Spinal cord (tissue), 10 donors: ENCODE data around the gene DCTD. TPM values are rescaled to one million over a fixed set of nuclear protein-coding genes. Genes with fewer than 3 reads are reported as not detected.

Experiments used
- DNase-seq, 6 donors: peaks; one replicate each; pipeline versions ENCODE4 v3.0.0 to v3.0.0-alpha.2; 2013 to 2015; ENCODE audit warnings: low spot score in 6 of 6, low read depth in 4 of 6
- H3K27ac ChIP-seq: one replicate; pipeline ENCODE4 v1.5.1; 2013; ENCODE audit warnings: low read depth, low read length, control low read depth
- H3K27me3 ChIP-seq: one replicate; pipeline ENCODE4 v1.6.1; 2013; ENCODE audit warnings: low read length; ENCODE audit not compliant: control insufficient read depth, insufficient read depth
- H3K36me3 ChIP-seq: one replicate; pipeline ENCODE4 v1.6.1; 2013; ENCODE audit warnings: low read length; ENCODE audit not compliant: control insufficient read depth, insufficient read depth
- H3K4me1 ChIP-seq: one replicate; pipeline ENCODE4 v1.6.1; 2013; ENCODE audit warnings: low read length; ENCODE audit not compliant: control insufficient read depth, insufficient read depth
- H3K4me3 ChIP-seq: one replicate; pipeline ENCODE4 v1.5.1; 2013; ENCODE audit warnings: low read depth, low read length, control low read depth
- H3K9me3 ChIP-seq: one replicate; pipeline ENCODE4 v1.6.1; 2013; ENCODE audit warnings: low read length; ENCODE audit not compliant: control insufficient read depth, insufficient read depth
- WGBS: methylation state at CpG from one replicate; pipeline ENCODE4 v1.1.5; 2013; ENCODE audit warnings: missing lambda C conversion rate; ENCODE audit not compliant: insufficient coverage; 5-methylcytosine and 5-hydroxymethylcytosine counted together
- polyA plus RNA-seq, 2 donors: library from polyadenylated mRNA; unstranded; fragments of 120-200 nt; gene quantifications; one replicate each; pipeline ENCODE4 v1.2.1, GENCODE V29; 2013; ENCODE audit not compliant: insufficient read length in 2 of 2
- total RNA-seq, 2 donors: library from RNA; depleted of rRNA in 1 of 2; stranded (reverse); fragments of 120-200 nt in 1 of 2; fragments of >200 nt in 1 of 2; gene quantifications; one replicate each; pipeline versions ENCODE4 v1.2.3 to v1.2.4, GENCODE V29; 2013 to 2014
- donor health status: healthy.

Gene DCTD
- total and polyA plus RNA-seq, 4 donors = 43.4 to 71.8 (median 62.4) TPM

DNA sequence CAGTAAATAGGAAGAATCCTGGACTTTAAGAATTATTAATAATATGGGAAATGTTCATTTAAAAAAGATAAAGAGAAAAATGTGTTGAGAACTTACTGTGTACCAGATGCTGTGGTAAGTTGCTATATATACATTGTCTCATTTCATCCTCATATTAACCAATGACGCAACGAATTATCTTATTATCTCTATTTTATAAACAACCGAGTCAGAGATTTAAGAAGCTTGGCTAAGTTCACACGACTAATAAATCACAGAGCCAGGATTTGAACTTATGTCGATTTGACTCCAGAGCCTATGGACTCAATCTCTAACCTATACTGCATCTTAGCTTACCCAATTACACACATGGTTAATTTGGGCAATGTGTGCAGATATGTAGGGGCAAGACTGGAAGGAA is 15.5 kb upstream of the DCTD start:
- peaks cover 3% of the 10 kb centered on the region for H3K27me3 ChIP-seq
- H3K4me1 ChIP-seq = no peaks in the 10 kb centered on the region
- WGBS = 81% methylated on average over 4 of the region's 5 CpGs
- H3K4me3 ChIP-seq = no peak overlapping the region
- no peak for DNase-seq
- H3K9me3 ChIP-seq = no peaks in the 10 kb centered on the region
- H3K36me3 ChIP-seq = no peaks in the 10 kb centered on the region
- H3K27ac ChIP-seq = no peak overlapping the region

- Histone ChIP-seq H3K36me3 (no peaks in the 10 kb centered on the region), H3K4me1 (no peaks in the 10 kb centered on the region), H3K27me3 (peaks cover 3% of the 10 kb centered on the region), H3K27ac (no peak overlapping the region), H3K9me3 (no peaks in the 10 kb centered on the region), H3K4me3 (no peak overlapping the region)
- no CpG with 5 or more reads among the region's 5 CpGs for WGBS
- no peak for DNase-seq
These were observed 14.6 kb upstream of the DCTD start for GRCh38 chr4:182931691-182932345.

- H3K27ac ChIP-seq = no peak overlapping the region
- DNase-seq = no peak
- H3K4me3 ChIP-seq = no peak overlapping the region
- peaks cover 3% of the 10 kb centered on the region for H3K4me1 ChIP-seq
- H3K27me3 ChIP-seq = peaks cover 3% of the 10 kb centered on the region
- H3K36me3 ChIP-seq = no peaks in the 10 kb centered on the region
- WGBS = no CpG with 5 or more reads among the region's 6 CpGs
- no peaks in the 10 kb centered on the region for H3K9me3 ChIP-seq
These were observed 13.7 kb upstream of the DCTD start for GRCh38 chr4:182930889-182931288.

- no peaks in the 10 kb centered on the region for H3K36me3 ChIP-seq
- no peak overlapping the region for H3K27ac ChIP-seq
- peaks cover 3% of the 10 kb centered on the region for H3K4me1 ChIP-seq
- no peaks in the 10 kb centered on the region for H3K9me3 ChIP-seq
- H3K27me3 ChIP-seq = peaks cover 5% of the 10 kb centered on the region
- H3K4me3 ChIP-seq = no peak overlapping the region
- no peak for DNase-seq
- WGBS = 100% methylated on average over 1 of the region's 3 CpGs
These were observed 12.1 kb upstream of the DCTD start for GRCh38 chr4:182929296-182929695.

DNA sequence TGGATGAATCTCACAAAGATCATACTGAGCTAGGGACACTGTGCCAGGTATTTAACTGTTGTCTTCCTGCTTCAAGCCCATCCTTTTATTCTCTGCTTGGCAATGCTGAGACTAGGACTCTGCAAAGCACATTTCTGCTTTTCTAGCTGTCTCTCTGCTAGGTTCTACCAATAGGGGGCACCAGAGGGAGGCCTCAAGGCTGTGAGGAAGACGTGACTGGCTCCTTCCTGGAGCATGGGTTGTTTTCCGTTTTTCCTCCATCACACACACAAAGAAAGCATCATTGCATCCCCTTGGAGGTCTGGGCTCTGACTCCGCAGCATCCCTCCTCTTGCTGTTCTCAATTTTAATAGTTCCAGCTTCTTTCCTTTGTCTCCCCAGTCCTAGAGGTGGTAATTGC is 10.9 kb upstream of the DCTD start:
- no peaks in the 10 kb centered on the region for H3K36me3 ChIP-seq
- no peak for DNase-seq
- no peaks in the 10 kb centered on the region for H3K9me3 ChIP-seq
- no peak overlapping the region for H3K27ac ChIP-seq
- peaks cover 5% of the 10 kb centered on the region for H3K27me3 ChIP-seq
- peaks cover 3% of the 10 kb centered on the region for H3K4me1 ChIP-seq
- H3K4me3 ChIP-seq = no peak overlapping the region
- WGBS = 60% methylated on average over 1 of the region's 3 CpGs

GRCh38 chr4:182927505-182927904 is 10.3 kb upstream of the DCTD start:
- Histone ChIP-seq H3K27ac (no peak overlapping the region), H3K36me3 (no peaks in the 10 kb centered on the region), H3K4me3 (no peak overlapping the region), H3K4me1 (peaks cover 3% of the 10 kb centered on the region), H3K27me3 (peaks cover 5% of the 10 kb centered on the region), H3K9me3 (no peaks in the 10 kb centered on the region)
- DNase-seq = no peak
- WGBS = 100% methylated on average over 1 of the region's 3 CpGs

DNA sequence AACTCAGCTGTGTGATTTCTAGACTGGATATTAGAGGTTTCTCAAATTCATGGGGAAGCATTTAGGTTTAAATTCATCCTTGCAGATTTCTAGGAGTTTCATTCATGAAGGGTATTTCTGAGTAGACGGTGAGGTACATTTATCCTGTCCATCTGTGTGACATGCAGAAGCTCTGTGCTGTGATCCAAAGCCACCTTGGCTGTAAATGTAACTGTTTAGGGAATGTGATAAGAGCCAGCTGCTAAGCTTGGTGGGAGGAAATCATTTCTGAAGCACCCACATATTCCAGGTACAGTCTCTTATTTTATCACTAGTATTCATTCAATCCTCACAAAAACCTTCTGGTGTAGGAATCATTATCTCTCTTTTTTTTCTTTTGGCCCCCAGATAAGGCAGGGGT is 8.7 kb upstream of the DCTD start:
- Histone ChIP-seq H3K9me3 (no peaks in the 10 kb centered on the region), H3K36me3 (no peaks in the 10 kb centered on the region), H3K4me3 (no peak overlapping the region), H3K4me1 (peaks cover 3% of the 10 kb centered on the region), H3K27ac (no peak overlapping the region), H3K27me3 (peaks cover 5% of the 10 kb centered on the region)
- DNase-seq = no peak
- 100% methylated on average over 1 of the region's 1 CpG for WGBS

DNA sequence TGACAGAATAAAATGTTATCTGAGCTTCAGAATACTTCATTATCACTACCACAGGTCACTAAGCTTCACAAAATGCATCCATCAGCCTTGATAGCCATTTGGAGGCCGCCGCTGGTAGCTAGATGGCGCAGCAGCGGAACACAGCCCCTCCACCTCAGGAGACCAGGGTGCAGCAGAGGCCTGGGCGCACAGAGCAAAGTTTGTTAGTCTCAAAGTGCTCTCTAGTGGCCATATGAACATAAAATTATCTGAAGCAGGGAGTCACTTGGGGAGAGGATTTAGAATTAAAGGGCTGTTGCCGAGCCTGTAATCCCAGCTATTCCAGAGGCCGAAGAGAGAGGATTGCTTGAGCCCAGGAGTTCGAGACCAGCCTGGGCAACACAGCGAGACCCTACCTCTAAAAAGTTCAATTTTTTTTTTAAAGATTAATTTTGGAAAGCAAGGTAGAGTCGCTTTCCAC is 8.1 kb upstream of the DCTD start:
- H3K27ac ChIP-seq = no peak overlapping the region
- peak in 3 of 6 donors; percentile 36 to 89 (median 79) for DNase-seq
- H3K9me3 ChIP-seq = no peaks in the 10 kb centered on the region
- H3K4me1 ChIP-seq = peaks cover 3% of the 10 kb centered on the region
- no peak overlapping the region for H3K4me3 ChIP-seq
- no peaks in the 10 kb centered on the region for H3K36me3 ChIP-seq
- 31% methylated on average over 5 of the region's 10 CpGs for WGBS
- H3K27me3 ChIP-seq = peaks cover 5% of the 10 kb centered on the region

GRCh38 chr4:182924497-182924896 is 7.3 kb upstream of the DCTD start:
- DNase-seq = no peak
- Histone ChIP-seq H3K27ac (no peak overlapping the region), H3K27me3 (peaks cover 5% of the 10 kb centered on the region), H3K4me3 (no peak overlapping the region), H3K9me3 (no peaks in the 10 kb centered on the region), H3K36me3 (no peaks in the 10 kb centered on the region), H3K4me1 (peaks cover 3% of the 10 kb centered on the region)
- WGBS = 80% methylated on average over 1 of the region's 7 CpGs

- H3K27me3 ChIP-seq = peaks cover 5% of the 10 kb centered on the region
- H3K36me3 ChIP-seq = no peaks in the 10 kb centered on the region
- H3K4me1 ChIP-seq = peaks cover 3% of the 10 kb centered on the region
- no peak overlapping the region for H3K27ac ChIP-seq
- DNase-seq = no peak
- 97% methylated on average over 7 of the region's 10 CpGs for WGBS
- H3K9me3 ChIP-seq = no peaks in the 10 kb centered on the region
- H3K4me3 ChIP-seq = no peak overlapping the region
These were observed 6.7 kb upstream of the DCTD start for GRCh38 chr4:182923796-182924340.
